CD4-positive, alpha-beta T cell treated with Interleukin-17A for 1 hour (primary cell): ENCODE measurements around the gene ATXN7L3.
"Not testable (repeated sequence)": the region's sequence is repeated elsewhere in the genome, so short reads cannot be mapped to it uniquely, and the experiment has no call there.

Experiments used
- DNase-seq: peaks from one replicate; pipeline ENCODE4 v3.0.0-alpha.2; 2020

The ATXN7L3 gene, protein sequence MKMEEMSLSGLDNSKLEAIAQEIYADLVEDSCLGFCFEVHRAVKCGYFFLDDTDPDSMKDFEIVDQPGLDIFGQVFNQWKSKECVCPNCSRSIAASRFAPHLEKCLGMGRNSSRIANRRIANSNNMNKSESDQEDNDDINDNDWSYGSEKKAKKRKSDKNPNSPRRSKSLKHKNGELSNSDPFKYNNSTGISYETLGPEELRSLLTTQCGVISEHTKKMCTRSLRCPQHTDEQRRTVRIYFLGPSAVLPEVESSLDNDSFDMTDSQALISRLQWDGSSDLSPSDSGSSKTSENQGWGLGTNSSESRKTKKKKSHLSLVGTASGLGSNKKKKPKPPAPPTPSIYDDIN

DNA sequence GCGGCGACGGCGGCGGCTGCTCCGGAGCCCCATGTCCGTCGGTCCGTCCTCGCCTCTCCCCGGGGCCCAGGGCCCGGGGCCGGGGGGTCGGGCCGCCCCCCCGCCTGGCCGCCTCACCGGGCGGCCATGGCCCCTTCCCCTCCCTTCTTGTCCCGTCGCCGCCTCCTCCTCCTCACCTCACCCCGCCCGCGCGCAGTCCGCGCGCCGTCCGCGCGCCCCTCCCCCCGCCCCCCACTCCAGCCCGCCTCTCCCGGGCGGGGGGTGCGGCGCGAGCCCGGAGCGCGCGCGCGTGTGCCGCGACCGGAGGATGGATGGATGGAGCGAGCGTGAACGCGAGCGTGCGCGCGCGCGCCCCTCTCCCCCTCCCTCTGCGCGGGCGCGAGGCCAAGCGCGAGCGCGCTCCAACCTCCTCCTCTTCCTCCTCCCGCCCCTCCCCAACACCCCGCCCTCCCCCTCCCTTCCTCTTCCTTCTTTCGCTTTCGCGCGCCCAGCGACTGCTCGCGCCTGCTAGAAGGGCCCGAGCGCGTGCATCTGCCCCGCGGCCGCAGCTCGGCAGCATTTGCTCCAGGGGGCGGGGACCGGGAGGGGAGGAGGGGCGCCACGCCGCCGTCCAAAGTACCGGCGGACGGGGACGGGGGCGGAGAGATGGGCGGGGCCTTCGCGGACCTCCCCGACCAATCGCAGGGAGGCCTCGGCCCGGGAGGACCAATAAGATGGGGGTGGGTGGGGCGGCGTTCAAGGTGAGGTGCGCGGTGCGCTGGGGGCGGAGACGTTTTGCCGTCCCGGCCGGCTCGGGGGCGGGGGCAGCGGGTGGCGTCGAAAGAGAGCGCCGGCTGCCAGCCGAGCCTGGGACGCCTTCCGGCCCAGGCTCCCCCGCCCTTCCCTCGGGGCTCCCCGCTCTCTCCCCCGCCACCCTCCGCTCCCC is at the start of gene ATXN7L3:
Gene ATXN7L3 (minus strand): TSS at position 332 of the 925 bp plus-strand sequence. CDS start 1,814 bp downstream, outside the sequence.
- DNase-seq, result peak; percentile 99

DNA sequence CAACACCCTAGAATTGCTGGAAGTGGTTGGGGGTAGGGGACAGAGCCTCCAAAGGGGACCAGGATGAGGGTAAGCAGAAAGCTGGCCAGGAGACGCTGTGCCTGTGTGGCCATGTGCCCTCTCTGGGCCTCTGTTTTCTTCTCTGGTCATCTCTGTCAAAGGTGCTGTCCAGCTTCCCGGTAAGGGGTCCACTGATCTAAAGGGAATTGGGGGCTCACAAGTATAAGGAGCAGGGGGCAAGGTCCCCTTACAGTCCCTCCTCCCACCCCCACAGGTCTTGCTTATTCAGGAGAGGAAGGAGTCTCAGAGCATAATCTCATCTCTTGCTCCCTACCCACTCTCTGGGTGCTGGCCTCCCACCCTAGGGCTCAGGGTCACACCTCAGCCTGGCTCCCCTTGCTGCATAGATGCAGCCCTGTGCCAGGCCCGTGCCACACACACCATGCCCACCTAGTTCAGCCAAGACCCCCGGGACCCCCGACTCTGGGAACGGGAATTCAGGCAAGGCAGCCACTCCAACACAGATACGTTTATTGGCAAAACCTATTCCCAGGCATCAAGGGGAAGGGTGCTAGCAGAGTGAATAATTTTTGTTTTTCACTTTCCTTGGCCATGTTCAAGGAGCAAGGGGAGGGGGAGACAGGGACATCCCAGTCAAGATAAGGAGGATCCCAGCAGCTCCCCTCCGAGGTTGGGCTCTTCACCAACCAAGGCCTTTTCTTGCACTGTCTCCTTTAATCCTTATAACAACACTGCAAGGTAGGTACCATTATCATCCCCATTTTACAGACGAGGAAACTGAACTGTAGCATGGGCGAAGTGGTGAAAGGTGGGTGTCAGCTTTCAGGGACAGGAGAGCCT is 48.4 kb upstream of the ATXN7L3 start:
- no peak for DNase-seq

DNA sequence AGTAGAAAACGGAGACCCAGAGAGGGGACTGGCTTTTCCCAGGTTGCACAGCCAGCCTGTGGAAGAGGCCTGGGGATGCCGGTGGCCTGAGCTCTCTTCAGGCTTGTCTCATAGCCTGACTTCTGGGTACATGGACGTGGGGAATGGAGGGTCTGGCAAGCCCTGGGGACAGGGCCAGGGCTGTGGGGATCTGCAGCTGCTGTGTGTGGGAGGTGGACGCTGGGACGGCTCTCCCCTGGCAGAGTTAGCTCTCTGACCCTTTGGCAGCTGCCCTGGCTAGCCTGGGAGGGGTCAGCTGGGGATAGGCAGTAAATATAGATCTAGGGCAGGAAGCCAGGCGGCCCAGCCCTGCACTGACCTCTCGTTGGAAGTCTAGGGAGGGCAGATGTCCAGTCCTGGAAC is 47.8 kb upstream of the ATXN7L3 start:
- no peak for DNase-seq

DNA sequence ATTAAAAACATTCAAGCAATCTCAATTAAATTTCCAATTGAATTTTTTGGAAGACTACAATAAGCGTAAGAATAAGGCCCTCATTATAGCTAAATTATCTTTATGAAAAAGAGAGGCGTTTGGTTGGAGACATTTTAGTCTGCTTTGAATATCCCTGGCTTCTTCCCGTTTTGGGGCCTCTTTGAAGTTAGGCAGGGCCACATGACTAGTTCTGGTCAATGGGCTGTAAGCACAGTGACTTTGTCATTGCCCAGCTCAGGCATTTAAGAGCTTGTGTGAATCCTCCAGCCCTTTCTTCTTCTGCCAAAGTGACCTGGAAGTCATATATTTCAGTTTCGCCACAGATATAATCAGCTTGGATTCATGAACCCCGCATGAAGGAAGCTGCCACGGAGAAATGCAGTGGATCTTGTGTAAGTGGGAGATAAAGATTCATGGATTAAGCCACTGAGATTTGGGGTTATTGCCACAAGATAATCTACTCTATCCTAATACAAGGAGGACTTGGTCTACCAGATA is 41.5 kb upstream of the ATXN7L3 start:
- DNase-seq, result no peak

DNA sequence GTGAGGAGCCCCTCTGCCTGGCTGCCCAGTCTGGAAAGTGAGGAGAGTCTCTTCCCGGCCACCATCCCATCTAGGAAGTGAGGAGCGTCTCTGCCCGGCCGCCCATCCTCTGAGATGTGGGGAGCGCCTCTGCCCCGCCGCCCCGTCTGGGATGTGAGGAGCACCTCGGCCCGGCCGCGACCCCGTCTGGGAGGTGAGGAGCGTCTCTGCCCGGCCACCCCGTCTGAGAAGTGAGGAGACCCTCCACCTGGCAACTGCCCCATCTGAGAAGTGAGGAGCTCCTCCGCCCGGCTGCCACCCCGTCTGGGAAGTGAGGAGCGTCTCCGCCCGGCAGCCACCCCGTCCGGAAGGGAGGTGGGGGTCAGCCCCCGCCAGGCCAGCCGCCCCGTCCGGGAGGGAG is 38.2 kb upstream of the ATXN7L3 start:
- DNase-seq, result not testable (repeated sequence)

DNA sequence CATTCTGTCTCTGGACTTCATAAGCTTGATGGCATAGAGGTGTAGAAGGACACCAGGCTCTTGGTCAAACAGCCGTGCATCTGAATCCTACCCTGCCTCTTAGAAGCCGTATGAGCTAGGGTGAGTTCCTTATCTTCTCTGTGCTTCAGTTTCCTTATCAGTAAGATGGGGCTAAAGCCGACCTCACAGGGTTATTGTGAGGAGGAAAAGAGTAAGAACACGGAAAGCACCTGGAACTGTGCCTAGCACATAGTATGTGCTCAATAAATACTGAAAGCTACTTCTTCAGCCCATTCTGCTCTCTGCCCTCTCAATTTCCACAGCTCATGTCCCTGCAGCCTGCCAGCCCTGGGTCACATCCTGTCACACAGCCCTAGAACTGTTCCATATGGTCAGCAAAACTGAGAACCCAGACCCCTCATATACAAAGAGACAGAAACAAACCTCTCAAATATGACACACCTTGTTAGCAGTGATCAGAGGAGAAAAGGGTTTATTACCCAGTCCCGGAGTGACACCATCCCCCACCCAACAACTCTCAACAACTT is 36.8 kb upstream of the ATXN7L3 start:
- DNase-seq, result no peak

DNA sequence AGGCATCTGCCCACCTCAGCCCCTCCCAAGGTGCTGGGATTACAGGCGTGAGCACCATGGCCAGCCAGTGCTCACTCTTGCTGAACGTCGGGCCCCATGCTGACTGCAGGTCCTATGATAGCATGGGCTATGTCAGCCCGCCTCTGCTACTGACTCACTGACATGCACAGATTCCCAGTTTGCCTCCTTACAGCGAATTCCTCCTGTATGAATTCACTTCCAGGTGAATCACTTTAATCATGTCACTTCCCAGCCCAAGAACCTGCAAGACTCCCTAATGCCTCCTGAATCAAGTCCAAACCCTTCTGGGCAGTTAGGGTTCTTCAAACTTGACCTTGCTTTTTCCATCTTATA is 35.9 kb upstream of the ATXN7L3 start:
- DNase-seq, result no peak

DNA sequence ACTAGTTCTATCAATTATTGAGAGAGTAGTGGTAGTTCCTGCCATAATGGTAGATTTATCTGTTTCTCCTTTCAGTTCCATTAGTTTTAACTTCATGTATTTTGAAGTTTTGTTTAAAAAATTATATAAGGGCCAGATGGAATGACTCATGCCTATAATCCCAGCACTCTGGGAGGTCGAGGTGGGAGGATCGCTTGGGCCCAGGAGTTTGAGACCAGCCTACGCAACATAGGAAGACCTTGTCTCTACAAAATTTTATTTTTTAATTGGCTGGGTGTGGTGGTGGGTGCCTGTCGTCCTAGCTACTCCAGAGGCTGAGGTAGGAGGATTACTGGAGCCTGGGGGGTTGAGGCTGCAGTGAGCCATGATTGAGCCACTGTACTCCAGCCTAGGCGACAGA is 33.9 kb upstream of the ATXN7L3 start:
- no peak for DNase-seq

DNA sequence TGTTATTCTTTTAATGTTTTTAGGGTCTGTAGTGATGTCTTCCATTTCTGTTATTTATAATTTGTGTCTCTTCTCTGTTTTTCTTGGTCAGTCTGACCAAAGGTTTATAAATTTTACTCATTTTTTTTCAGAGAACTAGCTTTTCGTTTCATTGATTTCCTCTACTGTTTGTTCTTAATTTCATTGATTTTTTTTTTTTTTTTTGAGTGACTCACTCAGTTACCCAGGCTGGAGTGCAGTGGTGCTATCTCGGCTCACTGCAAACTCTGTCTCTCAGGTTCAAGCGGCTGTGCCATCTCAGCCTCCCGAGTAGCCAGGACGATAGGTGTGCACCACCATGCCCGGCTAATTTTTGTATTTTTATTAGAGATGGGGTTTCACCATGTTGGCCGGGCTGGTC is 32.4 kb upstream of the ATXN7L3 start:
- no peak for DNase-seq

DNA sequence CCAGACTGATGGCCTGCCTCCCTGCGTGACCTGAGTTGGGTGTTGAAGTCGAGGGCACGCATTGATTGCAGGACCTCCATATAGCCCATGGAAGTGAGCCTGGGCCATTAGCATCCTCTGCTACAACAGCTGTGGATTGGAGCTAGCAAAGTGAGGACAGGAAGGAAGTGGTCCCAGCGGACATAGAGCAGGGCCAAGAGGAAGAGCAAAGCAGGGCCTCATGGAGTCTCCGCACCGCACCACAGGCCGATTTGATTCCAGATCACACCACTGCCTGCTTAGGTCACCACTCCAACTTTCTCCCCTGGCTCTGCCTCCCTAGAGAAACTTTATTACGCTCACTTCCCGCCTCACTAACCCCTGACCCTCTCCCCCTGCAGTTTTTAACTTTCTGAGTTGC is 30.5 kb upstream of the ATXN7L3 start:
- DNase-seq, result no peak

DNA sequence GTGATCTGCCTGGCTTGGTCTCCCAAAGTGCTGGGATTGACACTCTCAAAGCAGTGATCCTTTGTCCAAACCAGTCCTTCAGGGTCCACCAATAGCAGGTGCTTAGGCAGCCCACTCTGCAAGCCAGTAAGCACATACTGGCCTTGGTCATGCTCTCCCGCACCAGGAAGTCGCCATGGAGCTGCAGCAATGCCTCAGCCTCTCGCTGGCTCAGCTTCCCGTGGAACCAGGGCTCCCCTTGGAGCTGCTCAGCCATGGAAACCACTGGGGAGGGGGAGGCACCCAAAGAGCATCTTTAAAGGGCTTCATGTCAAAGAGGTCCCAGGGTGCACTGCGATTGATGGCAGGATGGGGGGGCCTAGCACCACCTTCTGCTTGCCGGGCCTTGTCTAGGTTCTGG is 29.4 kb upstream of the ATXN7L3 start:
- no peak for DNase-seq

DNA sequence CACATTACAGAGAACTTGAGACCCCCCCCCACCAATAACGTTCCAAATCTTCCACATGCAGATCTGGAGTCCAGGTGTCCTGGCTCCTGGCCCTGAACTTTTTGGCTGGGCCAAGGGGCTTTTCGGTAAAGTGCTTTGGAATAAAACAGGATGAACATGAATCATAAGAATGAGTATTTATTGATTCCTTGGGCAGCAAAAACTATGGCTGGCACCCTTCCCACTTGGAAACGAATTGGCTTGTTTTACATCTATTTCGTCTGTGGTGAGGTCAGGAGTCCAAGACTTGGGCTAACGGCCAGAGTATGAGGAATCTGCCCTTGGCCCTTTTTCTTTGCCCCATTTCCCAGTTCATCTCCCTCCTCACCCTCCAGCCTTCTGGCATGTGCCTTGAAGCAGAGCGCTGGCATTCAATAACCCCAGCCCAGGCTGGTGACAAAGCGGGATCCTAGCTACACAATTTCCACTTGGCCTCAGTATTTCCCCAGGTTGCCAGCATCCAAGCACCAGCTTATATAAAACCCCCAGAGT is 23.9 kb upstream of the ATXN7L3 start:
- DNase-seq, result no peak

DNA sequence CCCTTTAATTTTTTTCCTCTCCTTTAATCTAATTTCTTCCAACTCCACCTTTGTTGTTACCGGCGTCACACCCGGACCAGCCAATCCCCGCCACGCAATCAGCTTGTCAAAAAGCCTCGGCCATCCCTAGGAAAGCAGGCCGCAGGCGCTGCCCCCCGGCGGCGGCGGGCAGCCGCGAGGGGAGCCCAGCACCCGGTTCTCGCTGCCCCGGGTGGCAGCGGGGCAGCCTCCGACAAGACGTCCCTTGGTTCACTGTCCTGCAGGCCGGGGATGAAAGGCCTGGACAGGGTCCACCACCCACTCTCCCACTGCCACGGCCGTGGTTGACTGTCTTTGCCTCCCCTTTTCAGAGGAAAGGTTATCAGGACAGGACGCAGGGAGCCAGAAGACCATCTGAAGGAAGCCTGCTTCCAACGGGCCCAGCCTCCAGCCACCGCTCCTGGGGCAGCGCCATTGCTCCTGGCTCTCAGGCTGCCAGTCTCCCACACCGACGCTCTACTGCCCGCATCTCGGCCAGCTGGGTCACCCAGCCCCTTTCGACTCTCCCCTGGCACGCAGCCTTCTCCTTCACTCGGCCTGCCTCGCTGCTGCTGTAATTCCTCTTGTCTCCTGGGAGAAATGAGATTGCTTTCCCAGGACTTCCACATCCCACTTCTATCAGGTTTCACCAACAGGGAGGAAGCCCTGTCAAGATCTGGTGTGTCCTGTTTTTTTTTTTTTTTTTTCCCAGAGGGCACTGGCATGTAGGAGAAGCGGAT is 22.6 kb upstream of the ATXN7L3 start:
- DNase-seq, result peak; percentile 70

DNA sequence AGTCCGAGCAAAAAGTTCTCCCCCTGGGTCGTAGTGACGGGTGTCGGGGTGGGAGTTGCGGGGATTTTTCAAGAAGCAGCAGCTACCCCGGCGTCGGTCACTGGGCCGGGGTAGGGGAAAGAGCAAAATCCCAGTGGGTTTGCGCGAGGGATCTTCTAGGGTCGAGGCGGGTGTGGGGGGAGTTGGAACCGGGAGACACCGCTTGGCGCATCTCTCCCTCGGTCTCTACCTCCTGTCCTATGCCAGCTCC is 22.1 kb upstream of the ATXN7L3 start:
- DNase-seq, result no peak

DNA sequence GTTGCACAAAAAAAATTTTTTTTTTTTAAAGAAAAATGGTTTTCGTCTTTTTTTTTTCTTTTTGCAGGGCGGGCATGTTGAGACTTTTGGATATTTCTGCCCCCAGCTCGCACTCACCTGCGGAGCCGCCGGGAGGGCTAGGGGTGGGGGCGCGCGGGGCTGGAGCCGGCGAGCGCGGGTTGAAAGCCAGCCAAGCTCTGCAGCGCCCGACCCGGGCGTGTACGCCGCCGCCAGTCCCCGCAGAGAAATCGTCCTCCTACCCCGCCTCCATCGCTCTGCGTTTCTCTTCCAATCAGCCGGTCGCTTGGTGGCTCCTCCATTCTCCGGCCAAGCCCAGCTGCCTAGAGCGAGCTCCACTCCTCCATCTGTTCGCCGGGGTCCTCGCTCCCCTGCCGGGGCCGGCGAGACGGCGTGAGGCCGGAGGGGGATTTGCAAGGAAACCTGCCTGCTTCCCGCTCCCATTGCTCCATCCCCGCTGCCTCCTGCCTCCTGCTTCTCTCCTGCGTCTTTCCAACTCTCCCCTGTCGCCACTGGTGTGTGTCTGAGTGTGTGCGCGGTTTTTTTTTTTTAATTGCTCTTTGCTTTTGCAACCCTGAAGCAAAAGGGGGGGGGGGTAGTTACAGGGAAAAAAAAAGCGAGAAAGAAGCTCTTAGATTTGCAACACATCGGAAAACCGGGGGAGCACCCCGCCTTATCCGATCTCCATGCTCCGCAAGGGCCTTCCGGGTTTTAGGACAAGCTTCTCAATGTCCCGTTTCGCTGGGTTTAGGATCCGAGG is 21.6 kb upstream of the ATXN7L3 start:
- DNase-seq, result peak; percentile 65

DNA sequence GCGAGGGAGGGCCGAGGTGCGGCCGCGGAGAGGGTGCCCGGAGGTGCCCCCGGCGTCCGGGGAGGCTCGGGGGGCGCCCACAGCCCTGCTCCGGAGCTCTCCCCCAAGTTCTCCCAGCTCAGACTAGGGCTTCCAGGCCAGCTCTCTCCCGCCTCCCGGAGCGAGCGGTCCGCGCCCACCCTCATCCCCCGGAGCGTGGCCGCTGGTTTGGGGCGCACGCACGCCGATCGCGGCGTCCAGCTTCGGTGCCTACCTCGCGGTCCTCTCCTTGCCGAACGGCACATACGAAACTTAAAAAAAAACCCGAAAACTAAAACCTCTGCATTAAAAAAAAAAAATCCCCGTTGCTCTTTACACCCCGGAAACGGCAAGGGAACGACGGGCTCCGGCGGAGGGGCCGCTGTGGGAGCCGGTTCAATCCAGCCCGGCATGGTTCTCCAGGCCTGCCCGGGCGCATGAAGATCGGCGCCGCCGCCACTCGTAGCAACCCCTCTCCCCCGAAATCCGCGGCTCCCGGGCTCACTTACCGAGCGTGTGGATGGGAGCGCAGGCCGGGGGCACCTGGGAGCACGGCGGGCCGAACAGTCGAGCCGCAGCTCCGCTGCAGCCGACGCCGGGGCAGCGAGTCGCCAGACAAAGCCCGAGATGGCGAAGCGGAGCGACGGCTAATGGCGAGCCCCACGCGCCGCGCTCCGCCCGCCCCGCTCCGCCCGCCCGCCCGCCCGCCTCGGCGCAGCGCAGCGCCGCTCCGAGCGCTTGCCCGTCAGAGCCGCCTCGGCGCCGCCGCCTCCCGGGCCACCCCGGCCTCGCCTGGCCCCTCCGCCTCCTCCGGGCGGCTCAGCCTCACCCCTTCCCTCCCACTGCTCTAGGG is 20.8 kb upstream of the ATXN7L3 start:
- DNase-seq, result peak; percentile 60

DNA sequence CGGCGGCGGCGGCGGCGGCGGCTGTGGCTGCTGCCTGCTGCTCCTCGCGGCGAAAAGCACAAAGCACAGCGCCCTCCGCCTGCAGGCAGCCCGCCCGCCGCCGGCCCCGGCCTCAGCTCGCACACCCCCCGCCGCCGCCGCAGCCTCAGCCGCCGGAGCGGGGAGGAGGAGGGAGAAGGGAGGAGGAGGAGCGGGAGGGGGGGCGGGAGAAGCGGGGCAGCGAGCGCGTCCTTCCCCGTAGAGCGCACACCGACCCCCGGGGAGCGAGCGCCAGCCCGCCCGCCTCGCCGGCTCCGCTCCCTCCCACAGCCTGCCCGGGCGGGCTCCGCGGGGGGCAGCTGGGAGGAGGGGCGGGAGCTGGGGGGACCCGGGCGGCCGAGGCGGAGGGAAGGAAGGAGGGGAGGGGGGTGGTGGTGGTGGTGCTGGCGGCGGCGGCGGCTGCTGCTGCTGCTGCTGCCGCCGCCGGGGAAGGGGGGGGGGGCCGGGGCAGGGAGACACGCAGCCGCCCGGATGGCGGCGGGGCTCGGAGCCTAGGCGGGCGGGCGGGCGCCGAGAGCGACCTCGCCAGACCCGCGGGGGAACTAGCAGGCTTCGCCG is 20.0 kb upstream of the ATXN7L3 start, which contains the start of gene UBTF:
Gene UBTF (minus strand): TSS at position 60 of the 597 bp plus-strand sequence. CDS start 1,446 bp downstream, outside the sequence.
- peak; percentile 84 for DNase-seq

DNA sequence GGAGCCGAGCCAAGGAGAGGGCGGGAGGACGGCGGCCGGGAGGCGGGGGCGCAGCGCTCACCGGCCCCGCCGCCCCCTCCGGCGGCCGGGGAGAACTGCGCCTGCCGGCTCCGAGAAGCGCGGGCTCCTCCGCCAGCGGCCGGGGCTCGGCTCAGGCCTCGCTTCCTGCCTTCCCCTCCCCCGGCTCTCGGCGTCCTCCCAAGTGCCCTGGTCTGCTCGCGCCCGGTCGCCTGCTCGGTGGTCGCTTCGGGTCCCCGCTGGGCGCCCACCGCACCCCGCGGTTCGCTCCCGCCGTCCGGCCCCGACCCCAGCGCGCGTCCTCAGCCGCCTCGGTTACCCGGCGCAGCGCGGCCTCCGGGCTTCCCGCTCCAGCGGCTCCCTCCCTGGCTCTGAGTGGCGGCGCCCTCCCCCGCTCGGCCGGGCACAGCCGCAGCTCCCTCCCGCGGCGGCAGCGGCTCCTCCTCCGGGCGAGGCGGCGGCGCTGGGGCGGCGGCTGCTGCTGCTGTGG is 19.5 kb upstream of the ATXN7L3 start:
- DNase-seq, result no peak
